RPMI7951 (cell line): ENCODE data around the gene HMX1. TPM values are rescaled to one million over a fixed set of nuclear protein-coding genes. Genes with fewer than 3 reads are reported as not detected.

Experiments
- DNase-seq: peaks from one replicate; pipeline ENCODE4 v3.0.0-alpha.2; 2012; ENCODE audit warnings: low read depth
- total RNA-seq: library from RNA; depleted of rRNA; stranded (reverse); fragments of >200 nt; shearing (Covaris generic); gene quantifications from 2 replicates; pipeline ENCODE4 v1.2.3, GENCODE V29; 2014; rRNA removed

The HMX1 gene
- not detected in 2 replicates for total RNA-seq

GRCh38 chr4:8871417-8872401, at the start of gene HMX1:
HMX1 (minus strand) TSS chr4:8871839; CDS start chr4:8871614, 225 bp downstream.
- DNase-seq, result no peak

GRCh38 chr4:8920969-8921368, 49.3 kb upstream of the HMX1 start:
- no peak for DNase-seq

DNA sequence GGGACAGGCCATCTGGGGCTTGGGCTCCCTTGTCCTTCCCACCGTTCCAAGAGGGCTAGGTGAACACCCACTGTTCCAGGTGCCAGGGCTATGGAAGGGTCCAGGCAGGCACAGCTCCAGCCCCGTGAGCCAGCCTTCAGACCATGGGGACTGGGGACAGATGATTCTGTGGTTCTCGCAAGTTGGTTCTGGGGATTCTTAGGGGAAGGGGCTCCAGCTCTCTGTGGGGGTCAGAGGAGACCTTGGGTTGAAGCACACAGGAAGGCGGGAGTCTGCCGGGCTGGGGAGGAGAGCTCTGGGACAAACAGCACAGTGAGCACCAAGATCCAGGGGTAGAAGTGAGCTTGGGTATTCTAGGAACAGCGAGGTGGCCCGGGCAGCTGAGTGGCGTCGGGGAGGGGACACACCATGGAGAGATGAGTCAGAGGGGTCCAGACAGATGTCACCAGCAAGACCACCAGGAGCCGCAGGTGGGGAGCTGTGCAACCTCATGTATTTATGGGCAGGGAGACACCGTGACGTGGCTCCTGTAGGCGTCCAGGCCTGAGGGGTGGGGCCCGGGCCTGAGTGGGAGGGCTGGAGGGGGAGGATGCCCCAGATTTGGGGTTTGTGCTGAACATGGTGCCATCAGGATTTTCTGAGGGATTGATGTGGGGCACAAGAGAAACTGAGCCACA, 48.8 kb upstream of the HMX1 start:
- no peak for DNase-seq

- no peak for DNase-seq
These were observed 48.1 kb upstream of the HMX1 start for GRCh38 chr4:8919651-8920288.

GRCh38 chr4:8917868-8918783, 46.5 kb upstream of the HMX1 start:
- DNase-seq, result peak; percentile 22

DNA sequence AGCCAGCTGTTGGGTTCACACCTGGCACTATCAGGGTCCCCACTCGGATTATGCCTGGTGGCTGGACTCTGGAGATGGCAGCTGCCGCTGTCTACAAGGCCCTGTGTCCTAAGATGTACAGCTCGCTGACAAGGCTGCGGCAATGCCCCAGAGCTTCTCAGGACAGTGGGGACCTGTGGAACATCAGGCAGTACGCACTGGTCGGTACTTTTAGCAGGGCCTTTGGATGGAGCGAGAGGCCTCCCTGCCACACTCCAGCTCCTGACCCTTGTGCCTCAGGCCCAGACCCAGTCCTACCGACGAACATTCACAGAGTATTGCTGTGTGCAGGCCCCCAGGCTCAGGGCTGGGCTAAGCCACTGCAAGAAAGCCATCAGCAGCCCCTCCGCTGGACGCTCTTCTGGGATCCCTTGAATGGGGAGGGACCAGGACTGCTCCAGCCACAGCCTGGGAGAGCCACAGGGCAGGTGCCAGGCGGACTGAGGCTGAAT, 45.7 kb upstream of the HMX1 start:
- DNase-seq, result no peak

DNA sequence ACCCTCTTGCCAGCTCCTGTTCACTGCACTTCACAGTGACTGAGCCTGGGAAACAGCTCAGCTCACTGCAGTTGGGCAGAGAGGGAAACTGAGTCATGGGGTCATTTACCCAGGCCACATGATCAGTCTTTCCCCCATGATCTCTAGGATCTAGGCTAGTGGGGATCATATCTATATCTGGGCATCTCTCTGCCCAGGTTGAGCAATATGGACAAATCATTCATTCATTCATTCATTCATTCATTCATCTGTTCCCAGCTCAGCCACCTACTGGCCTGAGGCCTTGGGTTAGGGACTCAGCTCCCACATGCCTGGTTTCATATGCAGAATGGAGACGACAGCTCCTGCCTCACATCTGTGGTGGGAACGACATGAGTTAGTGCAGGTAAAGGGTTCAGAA, 45.3 kb upstream of the HMX1 start:
- DNase-seq, result no peak

GRCh38 chr4:8916351-8916885, 44.8 kb upstream of the HMX1 start:
- no peak for DNase-seq

DNA sequence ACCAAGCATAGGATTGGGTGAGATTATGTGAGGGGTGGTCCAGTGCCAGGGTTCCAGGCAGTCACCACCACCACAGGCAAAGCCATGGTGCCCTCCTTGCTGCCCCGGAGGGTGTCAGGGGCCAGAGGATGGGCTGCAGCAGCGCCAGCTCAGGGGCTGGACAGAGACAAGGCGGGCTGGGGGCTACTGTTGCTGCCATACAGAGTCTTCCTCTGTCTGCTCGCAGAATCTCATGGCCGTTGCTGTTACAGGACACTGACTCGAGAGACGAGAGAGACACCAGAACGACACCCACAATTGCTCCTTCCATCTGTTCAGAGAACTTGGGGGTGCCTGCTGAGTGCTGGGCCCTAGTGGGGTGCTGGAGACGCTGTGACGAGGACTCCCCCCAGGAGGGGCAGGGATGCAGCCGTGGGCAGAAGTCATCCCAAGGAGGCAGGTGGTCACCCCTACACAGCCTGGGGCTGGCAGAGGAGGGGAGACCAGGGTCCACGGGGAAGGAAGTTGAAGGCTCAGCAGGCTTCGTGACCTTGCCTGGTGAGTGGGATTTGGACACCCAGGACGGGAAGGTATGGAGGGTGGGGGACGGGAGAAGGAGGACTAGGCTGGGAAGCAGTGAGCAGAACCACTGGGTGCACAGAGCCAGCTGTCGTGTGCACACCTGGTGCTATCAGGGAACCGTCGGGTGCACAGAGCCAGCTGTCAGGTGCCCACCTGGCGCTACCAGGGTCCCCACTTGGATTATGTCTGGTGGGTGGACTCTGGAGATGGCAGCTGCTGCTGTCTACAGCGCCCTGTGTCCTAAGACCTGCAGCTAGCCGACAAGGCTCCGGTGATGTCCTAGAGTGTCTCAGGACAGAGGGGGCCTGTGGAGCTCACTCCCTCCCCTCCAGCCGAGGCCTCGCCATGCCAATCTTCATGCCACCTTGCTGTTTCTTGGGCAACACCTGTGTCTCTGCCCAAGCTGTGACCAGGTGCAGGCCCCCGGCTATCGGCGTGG, 43.9 kb upstream of the HMX1 start:
- DNase-seq, result no peak

GRCh38 chr4:8914461-8915171, 43.0 kb upstream of the HMX1 start:
- no peak for DNase-seq

DNA sequence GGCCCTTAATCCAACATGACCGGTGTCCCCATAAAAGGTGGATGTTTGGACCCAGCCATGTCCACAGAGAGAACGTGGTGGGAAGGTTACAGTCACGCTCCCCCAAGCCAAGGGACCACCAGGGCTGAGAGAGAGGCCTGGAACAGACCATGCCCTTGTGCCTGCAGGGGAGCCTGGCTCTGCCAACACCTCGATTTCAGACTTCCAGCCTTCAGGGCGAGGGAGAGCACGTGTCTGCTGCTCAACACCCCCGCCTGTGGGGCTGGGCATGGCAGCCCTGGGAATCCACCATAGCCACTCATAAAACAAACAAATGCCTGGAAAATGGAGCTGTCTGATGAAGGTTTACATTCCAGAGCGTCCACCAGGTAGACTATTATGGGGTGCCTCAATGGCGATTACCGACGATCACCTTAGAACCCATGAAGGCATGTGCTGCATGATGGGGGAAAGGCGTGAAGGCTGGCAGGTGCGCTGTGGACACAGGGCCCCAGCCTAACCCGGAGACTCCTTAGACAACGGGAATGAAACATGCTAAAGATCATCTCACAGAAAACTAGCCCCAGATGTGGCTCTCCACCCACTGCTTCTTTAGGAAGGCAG, 42.3 kb upstream of the HMX1 start:
- no peak for DNase-seq

- DNase-seq, result no peak
These were observed 41.6 kb upstream of the HMX1 start for GRCh38 chr4:8913121-8913857.

DNA sequence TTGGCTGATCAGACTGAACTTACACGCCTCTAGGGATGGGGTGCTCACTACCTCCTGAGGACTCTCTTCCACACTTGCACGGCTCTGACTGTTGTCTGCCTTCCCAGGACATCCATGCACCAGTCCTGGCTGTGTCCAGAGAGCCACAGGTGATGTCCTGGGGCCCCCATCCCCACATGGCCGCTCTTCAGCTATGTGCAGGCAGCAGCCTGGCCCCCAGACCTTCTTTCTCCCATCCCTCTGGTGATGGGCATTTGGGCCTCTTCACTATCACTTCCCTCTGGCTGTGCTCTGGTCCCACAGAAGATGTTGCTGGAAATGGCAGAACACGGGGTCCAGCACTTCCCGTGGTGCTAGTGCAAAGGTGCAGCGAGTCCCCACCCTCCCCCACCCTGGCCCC, 40.9 kb upstream of the HMX1 start:
- DNase-seq, result no peak

DNA sequence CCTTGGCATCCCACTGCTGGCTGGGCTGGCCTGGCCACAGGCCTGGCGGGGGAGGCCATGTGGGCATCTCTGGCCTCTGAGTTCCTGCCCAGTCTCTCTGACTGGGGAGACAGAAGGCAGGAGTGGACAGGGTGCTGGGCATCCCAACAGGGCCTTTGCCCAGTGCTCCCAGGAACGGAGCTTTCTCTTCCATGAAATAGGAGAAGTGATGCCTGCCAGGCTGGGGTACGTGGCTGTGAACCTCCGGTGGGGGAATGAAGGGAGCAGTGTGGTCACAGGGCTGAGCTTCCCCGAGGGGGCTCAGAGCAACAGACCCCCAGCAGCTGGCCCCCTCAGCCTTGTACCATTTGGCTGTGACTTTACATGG, 40.4 kb upstream of the HMX1 start:
- no peak for DNase-seq

DNA sequence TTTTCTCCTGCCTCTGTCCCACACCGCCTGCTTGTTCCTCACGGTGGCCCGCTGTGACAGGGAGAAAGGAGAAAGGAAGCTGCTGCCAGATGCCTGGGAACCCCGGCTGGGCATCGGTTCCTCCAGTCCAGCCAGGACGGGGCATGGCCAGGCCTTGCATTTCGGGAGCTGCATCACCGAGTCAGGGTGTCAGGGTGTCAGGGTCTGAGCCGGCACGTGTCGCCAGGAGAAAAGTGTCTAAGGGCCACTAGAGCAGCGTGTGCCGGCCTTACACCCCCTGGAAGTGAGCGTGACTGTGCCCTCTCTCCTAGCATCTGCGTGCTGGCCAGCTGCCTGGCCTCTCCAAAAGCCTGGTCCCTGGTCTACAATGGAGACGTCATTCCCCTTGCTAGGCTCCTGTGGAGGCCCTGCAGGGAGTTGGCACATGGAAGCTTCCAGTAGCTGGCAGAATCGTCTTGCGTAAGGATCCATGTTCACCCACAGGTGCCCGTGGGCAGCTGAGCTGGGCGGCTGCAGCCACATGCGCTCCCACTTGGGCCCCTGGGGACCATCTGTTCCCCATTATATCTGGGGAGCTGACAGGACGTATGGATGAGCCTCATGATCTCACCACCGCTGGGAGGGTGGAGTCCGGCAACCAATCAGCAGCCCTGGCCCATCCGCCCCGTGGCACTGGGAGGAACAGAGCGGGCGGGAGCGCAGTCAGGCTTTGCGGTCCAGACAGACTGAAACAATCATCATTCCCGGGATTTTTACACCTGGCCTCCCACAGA, 39.9 kb upstream of the HMX1 start:
- DNase-seq, result peak; percentile 56

DNA sequence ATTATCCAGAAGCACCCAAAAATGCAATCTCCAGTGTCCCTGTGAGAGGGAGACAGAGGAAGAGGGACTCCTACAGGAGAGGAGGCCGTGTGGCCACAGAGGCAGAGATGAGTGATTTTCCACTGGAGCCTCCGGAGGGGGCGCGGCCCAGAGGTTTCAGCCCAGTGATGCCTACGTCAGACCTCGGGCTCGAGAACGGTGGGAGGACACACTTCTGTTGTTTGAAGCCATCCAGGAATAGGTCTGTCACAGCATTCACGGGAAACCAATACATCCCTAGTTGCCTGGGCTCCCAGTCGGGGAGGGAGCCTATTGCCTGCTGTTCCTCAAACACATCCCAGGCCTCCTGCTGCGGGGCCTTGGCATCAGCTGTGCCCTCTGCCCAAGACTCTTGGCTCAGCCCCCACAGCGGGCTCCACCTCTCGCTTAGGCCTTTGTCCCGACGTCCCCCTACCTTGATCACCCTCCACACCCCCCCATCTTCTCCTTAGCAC, 39.2 kb upstream of the HMX1 start:
- no peak for DNase-seq
